ENCODE measurements around the gene CCL23.

Gene CCL23

GRCh38 chr17:35963663-35964062, 54.1 kb downstream of the CCL23 start:
- no peak for TF ChIP-seq CTCF (IDR thresholded peaks at IDR 0.05; ENCODE audit: extremely low read depth, insufficient read depth, missing control alignments)
- in situ Hi-C loops (cut with MboI; ENCODE audit: low pct_unique_long_range_greater_than_20kb, low sequenced_read_pairs, unreplicated experiment) = no loop called here
- DNase-seq (ENCODE audit: low spot score) = no peak
